Suprapubic skin (tissue), 3 donors: Measurements from ENCODE around the gene TBC1D4.

ENCODE experiments used
- CTCF ChIP-seq, 2 donors: fragments of 200-600 bp in 1 of 2; fragments of 450-650 bp in 1 of 2; sonication (generic) in 1 of 2; IDR thresholded peaks; one replicate each; pipeline ENCODE4 v1.5.1; 2016 to 2019; ENCODE audit warnings: antibody characterized with exemption in 2 of 2, mild to moderate bottlenecking in 1 of 2, moderate library complexity in 1 of 2
- EP300 ChIP-seq: sonication (generic); formaldehyde crosslinking; IDR thresholded peaks from one replicate; pipeline ENCODE4 v1.6.1; 2017; ENCODE audit warnings: antibody characterized with exemption

GRCh38 chr13:75415694-75416093, 66.3 kb downstream of the TBC1D4 start:
- TF ChIP-seq CTCF (IDR thresholded peaks at IDR 0.05) (no peak), EP300 (no peak)
